ENCODE measurements around the gene WFDC12. TPM values are rescaled to one million over a fixed set of nuclear protein-coding genes. Genes with fewer than 3 reads are reported as not detected.

Gene WFDC12
- total and polyA plus RNA-seq, 2 donors (not counting 1 experiment from before 2014, with no cell fraction given) = not detected

DNA sequence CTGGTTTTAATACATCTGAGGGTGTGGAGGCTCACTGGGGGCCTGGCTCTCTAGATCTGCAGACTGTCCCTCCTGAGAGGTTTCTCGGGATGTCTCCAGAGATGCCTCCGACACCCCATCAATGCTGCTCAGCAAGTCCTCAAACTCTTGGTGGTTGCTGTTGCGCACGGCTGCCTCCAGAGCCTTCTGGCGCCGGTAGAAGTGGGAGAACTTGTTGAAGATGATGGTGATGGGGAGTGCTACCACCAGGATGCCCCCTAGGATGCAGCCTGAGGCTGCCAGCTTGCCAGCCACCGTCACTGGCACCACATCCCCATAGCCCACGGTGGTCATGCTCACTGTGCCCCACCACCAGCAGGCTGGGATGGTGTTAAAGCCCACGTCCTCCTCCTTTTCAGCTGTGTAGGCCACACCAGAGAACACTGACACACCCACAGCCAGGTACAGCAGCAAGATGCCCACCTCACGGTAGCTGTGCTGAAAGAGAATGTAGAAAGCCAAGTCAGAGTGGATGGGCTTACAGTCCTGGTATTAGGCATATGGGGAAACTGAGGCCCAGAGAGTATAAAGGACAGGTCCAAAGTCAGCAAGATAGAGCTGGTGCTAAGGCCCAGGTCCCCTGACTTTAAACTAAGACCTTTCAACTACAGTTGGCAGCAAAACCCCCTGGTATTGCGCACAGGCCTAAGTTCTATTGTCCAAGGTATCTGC is 29.2 kb downstream of the WFDC12 start:
- Histone ChIP-seq H3K36me3 (replicated peaks in 1 of 2; ENCODE audit: control extremely low read depth in 1 of 2, control insufficient read depth in 1 of 2, extremely low read depth in 1 of 2, insufficient read depth in 2 of 2, low read length in 1 of 2) (no peaks in the 10 kb centered on the region), H3K4me2 (replicated peaks; ENCODE audit: low read depth, low read length, poor library complexity, severe bottlenecking) (no peak overlapping the region), H3K27ac (ENCODE audit: low read length in 2 of 2) (no peak overlapping the region), H3K9ac (ENCODE audit: low read length) (no peak overlapping the region), H3K4me3 (ENCODE audit: control extremely low read depth in 1 of 5, extremely low read depth in 1 of 5, insufficient read depth in 1 of 5, low read depth in 2 of 5, low read length in 4 of 5) (no peak overlapping the region), H4K20me1 (ENCODE audit: control insufficient read depth, insufficient read depth, low read length, poor library complexity, severe bottlenecking) (no peaks in the 10 kb centered on the region), H3K27me3 (replicated peaks in 1 of 4; ENCODE audit: control extremely low read depth in 1 of 4, control insufficient read depth in 3 of 4, insufficient read depth in 4 of 4, low read length in 3 of 4) (peaks cover 0 to 35% (median 21%) of the 10 kb centered on the region in 4 experiments), H3K79me2 (ENCODE audit: control insufficient read depth, insufficient read depth, low read length) (no peaks in the 10 kb centered on the region), H3K9me3 (ENCODE audit: control extremely low read depth in 1 of 3, control insufficient read depth in 2 of 3, insufficient read depth in 1 of 3, low read length in 2 of 3) (peaks cover 0 to 8% (median 0%) of the 10 kb centered on the region in 3 donors), H3K4me1 (ENCODE audit: control insufficient read depth in 2 of 2, insufficient read depth in 2 of 2, low read length in 2 of 2) (peaks cover 14 to 16% of the 10 kb centered on the region in 2 donors), H2AFZ (ENCODE audit: insufficient read depth, low read depth, low read length, poor library complexity, severe bottlenecking) (no peak overlapping the region)
- Mint-ChIP-seq H3K27me3 (peaks cover 24% of the 10 kb centered on the region), H3K4me1 (peaks cover 12% of the 10 kb centered on the region), H3K4me3 (no peak overlapping the region), H3K27ac (no peak overlapping the region), H3K9me3 (ENCODE audit: insufficient read depth) (no peaks in the 10 kb centered on the region)
- intact Hi-C loops (cut with micrococcal nuclease) = loop anchor here (5.0 kb wide), 1 partner anchor 348 kb away; the partner anchor contains the start of gene KCNK15
- ChIA-PET POLR2A (interaction anchor here (0.7 kb wide), 1 partner anchor 51 kb away, joined by 3 read pairs; no protein-coding TSS in a partner anchor), CTCF (interaction anchor here (0.6 to 7.5 kb wide), 40 partner anchors 9 to 676 kb away, joined by 3 to 134 read pairs (median 5); partner anchors contain the start of gene WFDC5)
- TF ChIP-seq, protein P1, sequence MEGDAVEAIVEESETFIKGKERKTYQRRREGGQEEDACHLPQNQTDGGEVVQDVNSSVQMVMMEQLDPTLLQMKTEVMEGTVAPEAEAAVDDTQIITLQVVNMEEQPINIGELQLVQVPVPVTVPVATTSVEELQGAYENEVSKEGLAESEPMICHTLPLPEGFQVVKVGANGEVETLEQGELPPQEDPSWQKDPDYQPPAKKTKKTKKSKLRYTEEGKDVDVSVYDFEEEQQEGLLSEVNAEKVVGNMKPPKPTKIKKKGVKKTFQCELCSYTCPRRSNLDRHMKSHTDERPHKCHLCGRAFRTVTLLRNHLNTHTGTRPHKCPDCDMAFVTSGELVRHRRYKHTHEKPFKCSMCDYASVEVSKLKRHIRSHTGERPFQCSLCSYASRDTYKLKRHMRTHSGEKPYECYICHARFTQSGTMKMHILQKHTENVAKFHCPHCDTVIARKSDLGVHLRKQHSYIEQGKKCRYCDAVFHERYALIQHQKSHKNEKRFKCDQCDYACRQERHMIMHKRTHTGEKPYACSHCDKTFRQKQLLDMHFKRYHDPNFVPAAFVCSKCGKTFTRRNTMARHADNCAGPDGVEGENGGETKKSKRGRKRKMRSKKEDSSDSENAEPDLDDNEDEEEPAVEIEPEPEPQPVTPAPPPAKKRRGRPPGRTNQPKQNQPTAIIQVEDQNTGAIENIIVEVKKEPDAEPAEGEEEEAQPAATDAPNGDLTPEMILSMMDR (IDR thresholded peaks at IDR 0.05) = no peak
- no peak for TF ChIP-seq EZH2 (IDR thresholded peaks at IDR 0.05; ENCODE audit: borderline replicate concordance, insufficient read depth, low read depth, low read length, poor library complexity, severe bottlenecking)
- DNase-seq = no peak
- 100% methylated on average over 9 of the region's 11 CpGs for WGBS (ENCODE audit: insufficient coverage)
- ATAC-seq (ENCODE audit: low read depth) = no peak

DNA sequence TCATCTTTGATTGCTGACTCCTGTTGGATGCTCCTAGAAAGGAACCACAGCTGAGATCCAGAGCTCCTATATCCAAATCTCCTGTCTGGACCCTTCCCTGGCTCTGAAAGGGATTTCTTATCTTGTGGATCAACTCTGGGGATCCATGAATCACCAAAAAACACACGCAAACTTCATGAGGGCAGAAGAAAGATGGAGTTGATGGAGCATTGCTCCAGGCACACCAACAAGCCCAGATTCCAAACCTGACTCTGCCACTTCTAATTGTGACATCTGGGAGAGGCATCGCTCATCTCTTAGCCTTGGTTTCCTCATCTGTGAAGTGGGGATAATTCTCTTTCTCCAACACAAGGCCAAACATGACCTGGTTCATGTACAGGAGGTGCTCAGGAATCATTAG is 30.1 kb downstream of the WFDC12 start:
- Mint-ChIP-seq H3K4me1 (peaks cover 12% of the 10 kb centered on the region), H3K27ac (peak overlapping the region; percentile 24), H3K4me3 (no peak overlapping the region), H3K9me3 (ENCODE audit: insufficient read depth) (no peaks in the 10 kb centered on the region), H3K27me3 (peaks cover 16% of the 10 kb centered on the region)
- peaks cover 14 to 16% of the 10 kb centered on the region in 2 donors for H3K4me1 ChIP-seq (ENCODE audit: control insufficient read depth in 2 of 2, insufficient read depth in 2 of 2, low read length in 2 of 2)
- no peaks in the 10 kb centered on the region for H4K20me1 ChIP-seq (ENCODE audit: control insufficient read depth, insufficient read depth, low read length, poor library complexity, severe bottlenecking)
- H3K9ac ChIP-seq (ENCODE audit: low read length) = no peak overlapping the region
- H3K4me3 ChIP-seq (ENCODE audit: control extremely low read depth in 1 of 5, extremely low read depth in 1 of 5, insufficient read depth in 1 of 5, low read depth in 2 of 5, low read length in 4 of 5) = no peak overlapping the region
- ATAC-seq (ENCODE audit: low read depth) = no peak
- CTCF ChIA-PET = interaction anchor here (1.1 to 7.5 kb wide), 7 partner anchors 16 to 82 kb away, joined by 4 to 134 read pairs (median 5); partner anchors contain the start of gene WFDC5
- TF ChIP-seq, protein P1 (IDR thresholded peaks at IDR 0.05) = no peak
- TF ChIP-seq EZH2 (IDR thresholded peaks at IDR 0.05; ENCODE audit: borderline replicate concordance, insufficient read depth, low read depth, low read length, poor library complexity, severe bottlenecking) = no peak
- H2AFZ ChIP-seq (ENCODE audit: insufficient read depth, low read depth, low read length, poor library complexity, severe bottlenecking) = no peak overlapping the region
- H3K27ac ChIP-seq (ENCODE audit: low read length in 2 of 2) = no peak overlapping the region
- no peak for DNase-seq
- H3K9me3 ChIP-seq (ENCODE audit: control extremely low read depth in 1 of 3, control insufficient read depth in 2 of 3, insufficient read depth in 1 of 3, low read length in 2 of 3) = peaks cover 0 to 8% (median 0%) of the 10 kb centered on the region in 3 donors
- H3K36me3 ChIP-seq (replicated peaks in 1 of 2; ENCODE audit: control extremely low read depth in 1 of 2, control insufficient read depth in 1 of 2, extremely low read depth in 1 of 2, insufficient read depth in 2 of 2, low read length in 1 of 2) = peaks cover 0 to 1% of the 10 kb centered on the region in 2 experiments
- H3K79me2 ChIP-seq (ENCODE audit: control insufficient read depth, insufficient read depth, low read length) = no peaks in the 10 kb centered on the region
- POLR2A ChIA-PET = no interaction called here
- H3K27me3 ChIP-seq (replicated peaks in 1 of 4; ENCODE audit: control extremely low read depth in 1 of 4, control insufficient read depth in 3 of 4, insufficient read depth in 4 of 4, low read length in 3 of 4) = peaks cover 0 to 28% (median 12%) of the 10 kb centered on the region in 4 experiments
- H3K4me2 ChIP-seq (replicated peaks; ENCODE audit: low read depth, low read length, poor library complexity, severe bottlenecking) = no peak overlapping the region
- intact Hi-C loops (cut with micrococcal nuclease) = no loop called here
- no CpG with 5 or more reads among the region's 2 CpGs for WGBS (ENCODE audit: insufficient coverage)

Data from B cell (primary cell).